Body of pancreas (tissue), 4 donors: ENCODE data around the gene FOXL2NB.

ENCODE experiments used
- POLR2A ChIP-seq, 3 donors: fragments of 450-650 bp; IDR thresholded peaks; one replicate each; pipeline ENCODE4 v1.6.1; 2016; ENCODE audit warnings: antibody characterized with exemption in 3 of 3, mild to moderate bottlenecking in 2 of 3
- TF ChIP-seq, protein P1 (sequence below), 7 experiments: fragments of 450-650 bp in 4 of 7; fragments of 200-600 bp in 3 of 7; sonication (generic) in 3 of 7; IDR thresholded peaks; one replicate each; pipeline ENCODE4 v1.5.1; 2016 to 2019; ENCODE audit warnings: antibody characterized with exemption in 7 of 7

DNA sequence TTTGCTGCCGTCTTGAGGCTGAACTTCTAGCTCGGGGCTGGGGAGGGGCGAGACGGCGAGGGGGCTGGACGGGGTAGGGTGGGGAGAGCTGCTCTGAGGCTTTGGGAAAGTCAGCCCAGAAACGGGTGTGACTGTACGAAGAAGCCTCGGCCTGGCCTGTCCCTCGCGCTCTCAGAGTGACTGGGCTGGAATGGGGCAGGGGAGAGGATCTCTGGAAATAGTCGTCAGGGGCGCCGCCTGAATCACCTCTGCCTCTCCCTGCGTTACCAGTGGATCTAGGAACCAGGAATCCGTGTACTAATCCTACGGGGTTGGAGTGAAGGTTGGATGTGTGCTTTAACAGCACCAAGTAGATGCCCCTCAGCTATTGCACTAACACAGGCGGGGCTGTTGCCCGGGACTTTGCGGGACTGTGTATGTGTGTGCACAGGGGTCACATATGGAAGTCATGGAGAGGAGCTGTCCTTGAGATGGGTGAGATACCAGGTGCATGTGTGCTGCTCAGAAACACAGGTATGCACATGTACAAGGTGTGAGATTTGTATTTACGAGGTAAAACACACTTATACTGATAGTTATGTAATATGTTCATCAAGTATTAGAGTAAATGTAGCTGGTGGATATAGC, 591 bp downstream of the FOXL2NB start:
- TF ChIP-seq, protein P1, sequence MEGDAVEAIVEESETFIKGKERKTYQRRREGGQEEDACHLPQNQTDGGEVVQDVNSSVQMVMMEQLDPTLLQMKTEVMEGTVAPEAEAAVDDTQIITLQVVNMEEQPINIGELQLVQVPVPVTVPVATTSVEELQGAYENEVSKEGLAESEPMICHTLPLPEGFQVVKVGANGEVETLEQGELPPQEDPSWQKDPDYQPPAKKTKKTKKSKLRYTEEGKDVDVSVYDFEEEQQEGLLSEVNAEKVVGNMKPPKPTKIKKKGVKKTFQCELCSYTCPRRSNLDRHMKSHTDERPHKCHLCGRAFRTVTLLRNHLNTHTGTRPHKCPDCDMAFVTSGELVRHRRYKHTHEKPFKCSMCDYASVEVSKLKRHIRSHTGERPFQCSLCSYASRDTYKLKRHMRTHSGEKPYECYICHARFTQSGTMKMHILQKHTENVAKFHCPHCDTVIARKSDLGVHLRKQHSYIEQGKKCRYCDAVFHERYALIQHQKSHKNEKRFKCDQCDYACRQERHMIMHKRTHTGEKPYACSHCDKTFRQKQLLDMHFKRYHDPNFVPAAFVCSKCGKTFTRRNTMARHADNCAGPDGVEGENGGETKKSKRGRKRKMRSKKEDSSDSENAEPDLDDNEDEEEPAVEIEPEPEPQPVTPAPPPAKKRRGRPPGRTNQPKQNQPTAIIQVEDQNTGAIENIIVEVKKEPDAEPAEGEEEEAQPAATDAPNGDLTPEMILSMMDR (IDR thresholded peaks at IDR 0.05), result no peak
- TF ChIP-seq POLR2A (IDR thresholded peaks at IDR 0.05), result no peak
